Measurements from ENCODE around the gene KLHDC7A. TPM values are rescaled to one million over a fixed set of nuclear protein-coding genes. Genes with fewer than 3 reads are reported as not detected.

KLHDC7A gene
- total RNA-seq, 1 experiment from 2014 or later, result not detected

DNA sequence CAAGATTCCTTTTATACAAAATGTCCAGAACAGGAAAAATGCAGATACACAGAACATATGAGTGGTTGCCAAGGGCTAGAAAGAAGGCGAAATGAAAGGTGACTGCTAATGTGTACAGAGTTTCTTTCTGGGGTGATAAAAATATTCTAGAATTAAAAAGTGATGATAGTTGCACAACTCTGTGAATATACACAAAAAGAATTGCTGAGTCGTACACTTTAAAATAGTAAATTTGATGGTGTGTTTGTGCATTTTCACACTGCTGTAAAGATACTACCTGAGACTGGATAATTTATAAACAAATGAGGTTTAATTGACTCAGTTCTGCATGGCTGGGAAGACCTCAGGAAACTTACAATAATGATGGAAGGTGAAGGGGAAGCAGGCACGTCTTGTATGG lies 23.9 kb downstream of the KLHDC7A start:
- H3K27ac ChIP-seq (ENCODE audit: low read depth, low read length, poor library complexity, severe bottlenecking), result no peak overlapping the region
- H3K4me3 ChIP-seq (ENCODE audit: low read depth, low read length, poor library complexity, severe bottlenecking), result no peak overlapping the region
- BruUV-seq (replicated peaks), result no TSS peak
- no peaks in the 10 kb centered on the region for H3K36me3 ChIP-seq (ENCODE audit: insufficient read depth, low read length, poor library complexity, severe bottlenecking)
- ChIA-PET POLR2A (ENCODE audit: low non-redundant PET) (no interaction called here), CTCF (no interaction called here)
- no peak for DNase-seq (ENCODE audit: low spot score)
- no peaks in the 10 kb centered on the region for H3K27me3 ChIP-seq (replicated peaks; ENCODE audit: insufficient read depth, low read depth, low read length, poor library complexity)
- TF ChIP-seq CTCF (conservative IDR thresholded peaks at IDR 0.05; ENCODE audit: low read depth, low read length), result no peak
- no peak for TF ChIP-seq EZH2 (IDR thresholded peaks at IDR 0.05; ENCODE audit: borderline replicate concordance, low read depth, low read length, poor library complexity, severe bottlenecking)
- no peaks in the 10 kb centered on the region for H3K4me1 ChIP-seq (ENCODE audit: insufficient read depth, low read length, poor library complexity, severe bottlenecking)
- H3K9me3 ChIP-seq (ENCODE audit: low read depth, low read length, poor library complexity, severe bottlenecking), result no peaks in the 10 kb centered on the region
- intact Hi-C loops (cut with micrococcal nuclease; ENCODE audit: unreplicated experiment), result no loop called here

GRCh38 chr1:18505666-18506065 lies 24.9 kb downstream of the KLHDC7A start:
- ChIA-PET CTCF (no interaction called here), POLR2A (ENCODE audit: low non-redundant PET) (no interaction called here)
- no peaks in the 10 kb centered on the region for H3K4me1 ChIP-seq (ENCODE audit: insufficient read depth, low read length, poor library complexity, severe bottlenecking)
- H3K27me3 ChIP-seq (replicated peaks; ENCODE audit: insufficient read depth, low read depth, low read length, poor library complexity), result no peaks in the 10 kb centered on the region
- DNase-seq (ENCODE audit: low spot score), result no peak
- no peaks in the 10 kb centered on the region for H3K9me3 ChIP-seq (ENCODE audit: low read depth, low read length, poor library complexity, severe bottlenecking)
- intact Hi-C loops (cut with micrococcal nuclease; ENCODE audit: unreplicated experiment), result no loop called here
- no peaks in the 10 kb centered on the region for H3K36me3 ChIP-seq (ENCODE audit: insufficient read depth, low read length, poor library complexity, severe bottlenecking)
- no peak overlapping the region for H3K4me3 ChIP-seq (ENCODE audit: low read depth, low read length, poor library complexity, severe bottlenecking)
- no peak for TF ChIP-seq EZH2 (IDR thresholded peaks at IDR 0.05; ENCODE audit: borderline replicate concordance, low read depth, low read length, poor library complexity, severe bottlenecking)
- no peak for TF ChIP-seq CTCF (conservative IDR thresholded peaks at IDR 0.05; ENCODE audit: low read depth, low read length)
- BruUV-seq (replicated peaks), result no TSS peak
- no peak overlapping the region for H3K27ac ChIP-seq (ENCODE audit: low read depth, low read length, poor library complexity, severe bottlenecking)

DNA sequence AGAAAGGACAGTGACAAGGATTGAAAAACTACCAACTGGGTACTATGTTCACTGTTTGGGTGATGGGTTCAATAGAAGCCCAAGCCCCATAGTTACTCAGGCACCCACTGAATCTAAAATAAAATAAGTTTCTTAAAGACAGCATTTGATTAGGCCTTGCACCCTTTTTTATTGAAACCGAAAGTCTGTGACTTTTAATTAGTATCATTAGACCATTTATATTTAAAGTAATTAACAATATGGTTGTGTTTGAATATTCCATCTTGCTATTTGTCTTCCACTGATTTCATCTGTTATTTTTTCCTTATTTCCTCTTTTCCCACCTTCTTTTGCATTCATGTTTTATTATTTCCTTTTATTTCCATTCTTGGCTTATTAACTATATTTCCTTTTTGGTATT lies 27.4 kb downstream of the KLHDC7A start:
- H3K27me3 ChIP-seq (replicated peaks; ENCODE audit: insufficient read depth, low read depth, low read length, poor library complexity), result no peaks in the 10 kb centered on the region
- BruUV-seq (replicated peaks), result no TSS peak
- ChIA-PET POLR2A (ENCODE audit: low non-redundant PET) (no interaction called here), CTCF (no interaction called here)
- H3K36me3 ChIP-seq (ENCODE audit: insufficient read depth, low read length, poor library complexity, severe bottlenecking), result no peaks in the 10 kb centered on the region
- H3K9me3 ChIP-seq (ENCODE audit: low read depth, low read length, poor library complexity, severe bottlenecking), result no peaks in the 10 kb centered on the region
- H3K27ac ChIP-seq (ENCODE audit: low read depth, low read length, poor library complexity, severe bottlenecking), result no peak overlapping the region
- intact Hi-C loops (cut with micrococcal nuclease; ENCODE audit: unreplicated experiment), result no loop called here
- no peaks in the 10 kb centered on the region for H3K4me1 ChIP-seq (ENCODE audit: insufficient read depth, low read length, poor library complexity, severe bottlenecking)
- H3K4me3 ChIP-seq (ENCODE audit: low read depth, low read length, poor library complexity, severe bottlenecking), result no peak overlapping the region
- TF ChIP-seq CTCF (conservative IDR thresholded peaks at IDR 0.05; ENCODE audit: low read depth, low read length) (no peak), EZH2 (IDR thresholded peaks at IDR 0.05; ENCODE audit: borderline replicate concordance, low read depth, low read length, poor library complexity, severe bottlenecking) (no peak)
- DNase-seq (ENCODE audit: low spot score), result no peak

Measured in A673 (cell line).